Sigmoid colon (tissue), 4 donors: Measurements from ENCODE around the gene CTIF.

ENCODE experiments used
- POLR2AphosphoS5 ChIP-seq, 4 donors: sonication (generic); formaldehyde crosslinking; IDR thresholded peaks; one replicate each; pipeline ENCODE4 v1.6.1; 2017; ENCODE audit warnings: antibody characterized with exemption in 4 of 4
- TF ChIP-seq, protein P1 (sequence below), 4 experiments: fragments of 450-650 bp in 3 of 4; fragments of 200-600 bp in 1 of 4; IDR thresholded peaks; one replicate each; pipeline ENCODE4 v1.5.1; 2016 to 2019; ENCODE audit warnings: antibody characterized with exemption in 4 of 4, mild to moderate bottlenecking in 3 of 4, moderate library complexity in 2 of 4

DNA sequence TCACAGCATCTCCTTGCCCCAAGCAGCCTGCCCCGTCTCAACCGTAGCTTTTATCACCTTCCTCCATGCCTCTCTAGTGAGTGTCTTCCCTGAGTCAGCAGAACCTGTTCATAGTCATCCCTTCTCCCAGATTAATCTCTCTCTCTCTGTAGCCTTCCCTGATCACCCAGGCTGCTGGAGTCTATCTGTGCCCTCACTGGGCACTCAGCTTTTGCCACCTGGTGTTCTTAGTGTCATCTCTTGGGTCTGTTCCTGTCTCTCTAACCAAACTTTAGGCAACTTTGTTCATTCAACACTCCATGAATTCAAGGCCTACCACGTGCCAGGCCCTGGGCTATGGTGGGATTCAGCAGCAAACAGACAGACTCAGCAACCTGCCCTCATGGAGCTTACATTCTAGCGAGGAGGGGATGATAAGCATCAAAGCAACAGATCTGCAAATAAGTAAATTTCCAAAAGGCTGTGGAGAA lies 252.8 kb downstream of the CTIF start:
- TF ChIP-seq, protein P1, sequence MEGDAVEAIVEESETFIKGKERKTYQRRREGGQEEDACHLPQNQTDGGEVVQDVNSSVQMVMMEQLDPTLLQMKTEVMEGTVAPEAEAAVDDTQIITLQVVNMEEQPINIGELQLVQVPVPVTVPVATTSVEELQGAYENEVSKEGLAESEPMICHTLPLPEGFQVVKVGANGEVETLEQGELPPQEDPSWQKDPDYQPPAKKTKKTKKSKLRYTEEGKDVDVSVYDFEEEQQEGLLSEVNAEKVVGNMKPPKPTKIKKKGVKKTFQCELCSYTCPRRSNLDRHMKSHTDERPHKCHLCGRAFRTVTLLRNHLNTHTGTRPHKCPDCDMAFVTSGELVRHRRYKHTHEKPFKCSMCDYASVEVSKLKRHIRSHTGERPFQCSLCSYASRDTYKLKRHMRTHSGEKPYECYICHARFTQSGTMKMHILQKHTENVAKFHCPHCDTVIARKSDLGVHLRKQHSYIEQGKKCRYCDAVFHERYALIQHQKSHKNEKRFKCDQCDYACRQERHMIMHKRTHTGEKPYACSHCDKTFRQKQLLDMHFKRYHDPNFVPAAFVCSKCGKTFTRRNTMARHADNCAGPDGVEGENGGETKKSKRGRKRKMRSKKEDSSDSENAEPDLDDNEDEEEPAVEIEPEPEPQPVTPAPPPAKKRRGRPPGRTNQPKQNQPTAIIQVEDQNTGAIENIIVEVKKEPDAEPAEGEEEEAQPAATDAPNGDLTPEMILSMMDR (IDR thresholded peaks at IDR 0.05): no peak
- no peak for TF ChIP-seq POLR2AphosphoS5 (IDR thresholded peaks at IDR 0.05)
